ENCODE results near the gene CACNA1C. TPM values are rescaled to one million over a fixed set of nuclear protein-coding genes. Genes with fewer than 3 reads are reported as not detected.

The CACNA1C gene
- total and polyA plus RNA-seq, 10 of the 15 experiments (the other 5 are each of a cell fraction or from before 2014, with no cell fraction given) = under 0.01 to 0.15 (median 0.09) TPM; not detected in 5

DNA sequence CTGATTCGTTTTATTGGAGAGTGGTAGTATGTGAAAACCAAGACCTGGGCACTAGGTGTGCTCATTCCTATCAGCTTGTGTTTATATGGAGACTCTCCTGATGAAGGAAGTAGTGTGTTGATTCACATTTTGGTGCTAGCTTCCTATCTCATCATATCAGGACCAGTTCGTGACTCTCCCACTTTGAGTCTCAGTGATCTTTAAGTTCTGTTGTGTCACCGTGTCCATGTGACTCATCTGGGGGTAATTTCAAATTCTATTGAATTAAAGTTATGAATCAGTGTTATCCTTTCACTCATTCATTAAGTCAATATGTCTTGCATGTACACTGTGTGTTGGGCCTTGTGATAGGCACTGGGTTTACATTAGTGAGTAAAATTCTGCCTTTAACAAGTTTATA lies 180.2 kb downstream of the CACNA1C start:
- no peaks in the 10 kb centered on the region for H3K36me3 ChIP-seq (ENCODE audit: control insufficient read depth in 2 of 2, insufficient read depth in 2 of 2, low read length in 1 of 2)
- no peak for FAIRE-seq
- no peaks in the 10 kb centered on the region for H3K79me2 ChIP-seq (ENCODE audit: control insufficient read depth, insufficient read depth, low read length)
- CTCF ChIA-PET = no interaction called here
- TF ChIP-seq HDGF (IDR thresholded peaks at IDR 0.05) (no peak), ESRRA (IDR thresholded peaks at IDR 0.05; ENCODE audit: low read length) (no peak)
- SMC1A ChIA-PET (ENCODE audit: uncharacterized antibody, unreplicated experiment) = interaction anchor here (0.6 kb wide), 1 partner anchor 79 kb away, joined by 3 read pairs; no protein-coding TSS in a partner anchor
- BruUV-seq (replicated peaks) = no TSS peak
- intact Hi-C loops (cut with micrococcal nuclease; ENCODE audit: unreplicated experiment) = no loop called here
- no peak overlapping the region for H3K9ac ChIP-seq (ENCODE audit: control insufficient read depth, insufficient read depth, low read length)
- 7% methylated on average over 3 of the region's 3 CpGs for WGBS (ENCODE audit: insufficient coverage, insufficient replicate concordance, low lambda C conversion rate, missing lambda C conversion rate)
- H3K9me3 ChIP-seq (replicated peaks; ENCODE audit: control insufficient read depth, insufficient read depth, low read length) = no peaks in the 10 kb centered on the region
- no peak overlapping the region for H3K4me3 ChIP-seq
- POLR2A ChIA-PET = no interaction called here
- H2AFZ ChIP-seq (ENCODE audit: control insufficient read depth, low read depth, low read length) = no peak overlapping the region
- DNase-seq (ENCODE audit: low read depth, low spot score) = no peak
- no peaks in the 10 kb centered on the region for H4K20me1 ChIP-seq (ENCODE audit: control insufficient read depth, insufficient read depth)
- in situ Hi-C loops (cut with MboI) = no loop called here
- ATAC-seq = no peak
- H3K4me2 ChIP-seq (ENCODE audit: control insufficient read depth, insufficient read depth) = no peak overlapping the region
- H3K27me3 ChIP-seq (replicated peaks in 1 of 2; ENCODE audit: control insufficient read depth in 2 of 2, insufficient read depth in 2 of 2, low read length in 1 of 2) = no peaks in the 10 kb centered on the region
- H3K4me1 ChIP-seq (ENCODE audit: control insufficient read depth, insufficient read depth, low read length) = no peaks in the 10 kb centered on the region
- RAD21 ChIA-PET (ENCODE audit: unreplicated experiment) = no interaction called here
- no peak overlapping the region for H3K27ac ChIP-seq (ENCODE audit: control insufficient read depth, insufficient read depth)

DNA sequence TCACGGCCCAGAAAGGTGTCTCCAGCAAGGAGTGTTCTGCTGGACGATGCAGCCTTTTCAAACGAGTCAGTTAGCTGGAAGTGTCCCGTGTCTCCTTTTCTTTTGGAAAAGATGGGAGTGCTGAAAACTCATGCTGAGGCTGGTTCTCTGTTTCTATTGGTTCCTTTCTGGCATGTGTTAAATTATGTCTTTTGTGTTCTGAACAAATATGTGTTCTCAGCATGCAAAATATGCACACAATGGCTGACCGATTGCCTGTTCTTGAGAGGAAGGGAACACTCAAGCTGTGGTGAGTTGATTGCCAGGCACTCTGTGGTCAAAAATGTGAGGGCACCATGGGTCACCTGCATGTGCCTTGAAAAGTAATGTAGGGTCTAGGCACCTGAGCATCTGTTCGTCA lies 181.3 kb downstream of the CACNA1C start:
- intact Hi-C loops (cut with micrococcal nuclease; ENCODE audit: unreplicated experiment) = no loop called here
- H3K36me3 ChIP-seq (ENCODE audit: control insufficient read depth in 2 of 2, insufficient read depth in 2 of 2, low read length in 1 of 2) = no peaks in the 10 kb centered on the region
- no peak overlapping the region for H3K4me3 ChIP-seq
- no peak overlapping the region for H2AFZ ChIP-seq (ENCODE audit: control insufficient read depth, low read depth, low read length)
- no peak overlapping the region for H3K4me2 ChIP-seq (ENCODE audit: control insufficient read depth, insufficient read depth)
- no peak overlapping the region for H3K27ac ChIP-seq (ENCODE audit: control insufficient read depth, insufficient read depth)
- in situ Hi-C loops (cut with MboI) = no loop called here
- ATAC-seq (no peak), FAIRE-seq (no peak), DNase-seq (ENCODE audit: low read depth, low spot score) (no peak)
- no peak overlapping the region for H3K9ac ChIP-seq (ENCODE audit: control insufficient read depth, insufficient read depth, low read length)
- H3K27me3 ChIP-seq (replicated peaks in 1 of 2; ENCODE audit: control insufficient read depth in 2 of 2, insufficient read depth in 2 of 2, low read length in 1 of 2) = no peaks in the 10 kb centered on the region
- H3K79me2 ChIP-seq (ENCODE audit: control insufficient read depth, insufficient read depth, low read length) = no peaks in the 10 kb centered on the region
- H4K20me1 ChIP-seq (ENCODE audit: control insufficient read depth, insufficient read depth) = no peaks in the 10 kb centered on the region
- H3K4me1 ChIP-seq (ENCODE audit: control insufficient read depth, insufficient read depth, low read length) = no peaks in the 10 kb centered on the region
- no peaks in the 10 kb centered on the region for H3K9me3 ChIP-seq (replicated peaks; ENCODE audit: control insufficient read depth, insufficient read depth, low read length)
- POLR2A ChIA-PET = no interaction called here
- SMC1A ChIA-PET (ENCODE audit: uncharacterized antibody, unreplicated experiment) = interaction anchor here (1.2 kb wide), 1 partner anchor 25 kb away, joined by 3 read pairs; no protein-coding TSS in a partner anchor
- 70% methylated on average over 6 of the region's 6 CpGs for WGBS (ENCODE audit: insufficient coverage, insufficient replicate concordance, low lambda C conversion rate, missing lambda C conversion rate)
- RAD21 ChIA-PET (ENCODE audit: unreplicated experiment) = interaction anchor here (1.7 kb wide), 1 partner anchor 43 kb away, joined by 3 read pairs; no protein-coding TSS in a partner anchor
- CTCF ChIA-PET = no interaction called here
- BruUV-seq (replicated peaks) = no TSS peak
- TF ChIP-seq, protein P1, sequence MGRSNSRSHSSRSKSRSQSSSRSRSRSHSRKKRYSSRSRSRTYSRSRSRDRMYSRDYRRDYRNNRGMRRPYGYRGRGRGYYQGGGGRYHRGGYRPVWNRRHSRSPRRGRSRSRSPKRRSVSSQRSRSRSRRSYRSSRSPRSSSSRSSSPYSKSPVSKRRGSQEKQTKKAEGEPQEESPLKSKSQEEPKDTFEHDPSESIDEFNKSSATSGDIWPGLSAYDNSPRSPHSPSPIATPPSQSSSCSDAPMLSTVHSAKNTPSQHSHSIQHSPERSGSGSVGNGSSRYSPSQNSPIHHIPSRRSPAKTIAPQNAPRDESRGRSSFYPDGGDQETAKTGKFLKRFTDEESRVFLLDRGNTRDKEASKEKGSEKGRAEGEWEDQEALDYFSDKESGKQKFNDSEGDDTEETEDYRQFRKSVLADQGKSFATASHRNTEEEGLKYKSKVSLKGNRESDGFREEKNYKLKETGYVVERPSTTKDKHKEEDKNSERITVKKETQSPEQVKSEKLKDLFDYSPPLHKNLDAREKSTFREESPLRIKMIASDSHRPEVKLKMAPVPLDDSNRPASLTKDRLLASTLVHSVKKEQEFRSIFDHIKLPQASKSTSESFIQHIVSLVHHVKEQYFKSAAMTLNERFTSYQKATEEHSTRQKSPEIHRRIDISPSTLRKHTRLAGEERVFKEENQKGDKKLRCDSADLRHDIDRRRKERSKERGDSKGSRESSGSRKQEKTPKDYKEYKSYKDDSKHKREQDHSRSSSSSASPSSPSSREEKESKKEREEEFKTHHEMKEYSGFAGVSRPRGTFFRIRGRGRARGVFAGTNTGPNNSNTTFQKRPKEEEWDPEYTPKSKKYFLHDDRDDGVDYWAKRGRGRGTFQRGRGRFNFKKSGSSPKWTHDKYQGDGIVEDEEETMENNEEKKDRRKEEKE (IDR thresholded peaks at IDR 0.05) = no peak
- TF ChIP-seq, protein P2, sequence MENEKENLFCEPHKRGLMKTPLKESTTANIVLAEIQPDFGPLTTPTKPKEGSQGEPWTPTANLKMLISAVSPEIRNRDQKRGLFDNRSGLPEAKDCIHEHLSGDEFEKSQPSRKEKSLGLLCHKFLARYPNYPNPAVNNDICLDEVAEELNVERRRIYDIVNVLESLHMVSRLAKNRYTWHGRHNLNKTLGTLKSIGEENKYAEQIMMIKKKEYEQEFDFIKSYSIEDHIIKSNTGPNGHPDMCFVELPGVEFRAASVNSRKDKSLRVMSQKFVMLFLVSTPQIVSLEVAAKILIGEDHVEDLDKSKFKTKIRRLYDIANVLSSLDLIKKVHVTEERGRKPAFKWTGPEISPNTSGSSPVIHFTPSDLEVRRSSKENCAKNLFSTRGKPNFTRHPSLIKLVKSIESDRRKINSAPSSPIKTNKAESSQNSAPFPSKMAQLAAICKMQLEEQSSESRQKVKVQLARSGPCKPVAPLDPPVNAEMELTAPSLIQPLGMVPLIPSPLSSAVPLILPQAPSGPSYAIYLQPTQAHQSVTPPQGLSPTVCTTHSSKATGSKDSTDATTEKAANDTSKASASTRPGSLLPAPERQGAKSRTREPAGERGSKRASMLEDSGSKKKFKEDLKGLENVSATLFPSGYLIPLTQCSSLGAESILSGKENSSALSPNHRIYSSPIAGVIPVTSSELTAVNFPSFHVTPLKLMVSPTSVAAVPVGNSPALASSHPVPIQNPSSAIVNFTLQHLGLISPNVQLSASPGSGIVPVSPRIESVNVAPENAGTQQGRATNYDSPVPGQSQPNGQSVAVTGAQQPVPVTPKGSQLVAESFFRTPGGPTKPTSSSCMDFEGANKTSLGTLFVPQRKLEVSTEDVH (IDR thresholded peaks at IDR 0.05; ENCODE audit: low read depth, partially characterized antibody) = no peak
- TF ChIP-seq CEBPB (IDR thresholded peaks at IDR 0.05; ENCODE audit: borderline replicate concordance in 1 of 2, low read depth in 2 of 2, low read length in 2 of 2) = no peak
- TF ChIP-seq, protein P3, sequence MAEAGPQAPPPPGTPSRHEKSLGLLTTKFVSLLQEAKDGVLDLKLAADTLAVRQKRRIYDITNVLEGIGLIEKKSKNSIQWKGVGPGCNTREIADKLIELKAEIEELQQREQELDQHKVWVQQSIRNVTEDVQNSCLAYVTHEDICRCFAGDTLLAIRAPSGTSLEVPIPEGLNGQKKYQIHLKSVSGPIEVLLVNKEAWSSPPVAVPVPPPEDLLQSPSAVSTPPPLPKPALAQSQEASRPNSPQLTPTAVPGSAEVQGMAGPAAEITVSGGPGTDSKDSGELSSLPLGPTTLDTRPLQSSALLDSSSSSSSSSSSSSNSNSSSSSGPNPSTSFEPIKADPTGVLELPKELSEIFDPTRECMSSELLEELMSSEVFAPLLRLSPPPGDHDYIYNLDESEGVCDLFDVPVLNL (IDR thresholded peaks at IDR 0.05; ENCODE audit: low read depth, low read length) = no peak
- no peak for TF ChIP-seq GABPA (IDR thresholded peaks at IDR 0.05; ENCODE audit: low read depth)
- TF ChIP-seq, protein P4, sequence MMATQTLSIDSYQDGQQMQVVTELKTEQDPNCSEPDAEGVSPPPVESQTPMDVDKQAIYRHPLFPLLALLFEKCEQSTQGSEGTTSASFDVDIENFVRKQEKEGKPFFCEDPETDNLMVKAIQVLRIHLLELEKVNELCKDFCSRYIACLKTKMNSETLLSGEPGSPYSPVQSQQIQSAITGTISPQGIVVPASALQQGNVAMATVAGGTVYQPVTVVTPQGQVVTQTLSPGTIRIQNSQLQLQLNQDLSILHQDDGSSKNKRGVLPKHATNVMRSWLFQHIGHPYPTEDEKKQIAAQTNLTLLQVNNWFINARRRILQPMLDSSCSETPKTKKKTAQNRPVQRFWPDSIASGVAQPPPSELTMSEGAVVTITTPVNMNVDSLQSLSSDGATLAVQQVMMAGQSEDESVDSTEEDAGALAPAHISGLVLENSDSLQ (IDR thresholded peaks at IDR 0.05) = no peak
- TF ChIP-seq, protein P5, sequence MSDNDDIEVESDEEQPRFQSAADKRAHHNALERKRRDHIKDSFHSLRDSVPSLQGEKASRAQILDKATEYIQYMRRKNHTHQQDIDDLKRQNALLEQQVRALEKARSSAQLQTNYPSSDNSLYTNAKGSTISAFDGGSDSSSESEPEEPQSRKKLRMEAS (IDR thresholded peaks at IDR 0.05; ENCODE audit: low read depth, low read length) = no peak

Data from GM12878 (cell line).